ENCODE results near the gene ZNF540. TPM values are rescaled to one million over a fixed set of nuclear protein-coding genes. Genes with fewer than 3 reads are reported as not detected.

The ZNF540 gene
- polyA plus RNA-seq, 1 donor from 2014 or later: 24.7 TPM

DNA sequence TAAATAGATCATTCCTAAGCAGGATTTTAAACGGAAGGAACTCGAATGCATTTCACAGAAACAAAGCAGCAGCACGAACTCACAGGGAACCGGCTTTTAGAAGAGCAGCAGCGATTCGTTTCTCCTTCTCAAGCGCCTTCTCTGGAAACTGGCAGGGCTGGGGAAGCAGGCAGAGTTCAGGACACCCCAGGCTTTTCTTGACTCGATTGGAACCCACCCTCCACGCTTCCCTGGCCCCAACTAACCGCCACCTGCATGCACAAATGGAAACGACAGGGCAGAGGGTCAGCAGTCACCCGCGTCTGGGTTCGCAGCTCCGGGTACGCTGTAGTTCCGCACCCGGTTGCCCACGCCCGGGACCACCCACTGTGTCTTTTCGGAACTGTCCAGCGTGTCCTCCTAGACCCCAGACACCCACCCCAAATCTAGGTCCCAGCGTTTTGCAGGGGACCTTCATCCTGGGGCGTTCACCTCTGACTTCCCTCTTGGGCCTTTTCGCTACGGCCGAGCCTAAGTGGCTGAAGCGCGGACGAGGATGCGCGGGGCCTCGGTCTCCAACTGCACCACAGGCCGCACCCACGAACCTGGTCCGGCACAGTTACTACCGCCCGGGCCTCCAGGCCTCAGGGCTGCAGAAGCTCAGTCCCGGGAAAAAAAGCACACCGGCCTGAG lies 60.1 kb downstream of the ZNF540 start:
- Histone ChIP-seq H3K27ac (ENCODE audit: low read length) (peak overlapping the region; percentile 99), H3K9me2 (ENCODE audit: insufficient read depth, low read length) (no peaks in the 10 kb centered on the region), H3K4me3 (ENCODE audit: low read length) (peak overlapping the region; percentile 80), H3K4me2 (ENCODE audit: low read length) (peak overlapping the region; percentile 85), H3K9me3 (ENCODE audit: low read length) (peaks cover 3% of the 10 kb centered on the region), H2AFZ (ENCODE audit: low read depth, low read length) (peak overlapping the region; percentile 75), H3F3A (ENCODE audit: insufficient read depth, low read length, poor library complexity, severe bottlenecking) (peaks cover 5% of the 10 kb centered on the region), H3K9ac (ENCODE audit: low read length) (peak overlapping the region; percentile 95), H3K36me3 (ENCODE audit: insufficient read depth, low read length) (no peaks in the 10 kb centered on the region), H3K79me2 (replicated peaks; ENCODE audit: insufficient read depth, low read length) (peaks cover 57% of the 10 kb centered on the region), H3K27me3 (ENCODE audit: insufficient read depth, low read depth, low read length) (no peaks in the 10 kb centered on the region), H4K20me1 (ENCODE audit: insufficient read depth) (no peaks in the 10 kb centered on the region)
- TF ChIP-seq MXI1 (conservative IDR thresholded peaks at IDR 0.05; ENCODE audit: poor library complexity, severe bottlenecking): peak; percentile 28
- TF ChIP-seq EP300 (conservative IDR thresholded peaks at IDR 0.05; ENCODE audit: poor library complexity, severe bottlenecking): no peak

DNA sequence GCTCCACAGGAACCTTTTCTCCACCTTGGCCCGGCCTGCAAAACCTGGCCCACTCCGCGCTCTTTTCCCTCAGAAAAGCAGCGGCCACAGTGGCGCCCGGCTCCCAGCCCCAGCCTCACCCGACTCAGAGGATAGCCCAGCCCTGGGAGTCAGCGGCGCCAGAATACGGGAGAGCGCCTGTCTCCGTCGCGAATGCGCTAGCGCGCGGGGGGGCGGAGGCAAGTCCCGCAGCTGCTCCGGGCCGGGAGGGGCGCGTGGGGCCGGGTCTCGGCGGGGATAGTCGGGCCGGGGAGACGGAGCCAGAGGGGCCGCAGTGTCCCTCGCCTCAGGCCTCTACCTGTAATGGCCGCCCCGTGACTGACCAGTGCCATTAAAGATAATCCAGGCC lies 60.6 kb downstream of the ZNF540 start, which contains the start of gene ZFP30:
TSS of gene ZFP30 (minus strand) at position 165 of the 388 bp plus-strand sequence. CDS start 7,643 bp downstream, outside the sequence.
- Histone ChIP-seq H3K36me3 (ENCODE audit: insufficient read depth, low read length) (no peaks in the 10 kb centered on the region), H3K79me2 (replicated peaks; ENCODE audit: insufficient read depth, low read length) (peaks cover 52% of the 10 kb centered on the region), H3K9ac (ENCODE audit: low read length) (peak within 1 kb of the TSS; percentile 95), H3K27me3 (ENCODE audit: insufficient read depth, low read depth, low read length) (no peaks in the 10 kb centered on the region), H3K9me3 (ENCODE audit: low read length) (peaks cover 2% of the 10 kb centered on the region), H3K4me3 (ENCODE audit: low read length) (peak within 1 kb of the TSS; percentile 80), H4K20me1 (ENCODE audit: insufficient read depth) (no peaks in the 10 kb centered on the region), H3K4me2 (ENCODE audit: low read length) (peak within 1 kb of the TSS; percentile 85), H3K9me2 (ENCODE audit: insufficient read depth, low read length) (no peaks in the 10 kb centered on the region), H3F3A (ENCODE audit: insufficient read depth, low read length, poor library complexity, severe bottlenecking) (peaks cover 5% of the 10 kb centered on the region), H2AFZ (ENCODE audit: low read depth, low read length) (peak within 1 kb of the TSS; percentile 75), H3K27ac (ENCODE audit: low read length) (peak within 1 kb of the TSS; percentile 99)
- TF ChIP-seq REST (IDR thresholded peaks at IDR 0.05; ENCODE audit: borderline replicate concordance) (peak; percentile 17), MXI1 (conservative IDR thresholded peaks at IDR 0.05; ENCODE audit: poor library complexity, severe bottlenecking) (peak; percentile 15), EZH2 (IDR thresholded peaks at IDR 0.05; ENCODE audit: borderline replicate concordance, insufficient read depth, low read length, poor library complexity, severe bottlenecking) (no peak), RAD21 (conservative IDR thresholded peaks at IDR 0.05) (no peak), SMC3 (conservative IDR thresholded peaks at IDR 0.05; ENCODE audit: poor library complexity) (no peak), POLR2AphosphoS5 (IDR thresholded peaks at IDR 0.05) (peak; percentile 93), CTCF (IDR thresholded peaks at IDR 0.05; ENCODE audit: poor library complexity, severe bottlenecking) (no peak), TAF1 (IDR thresholded peaks at IDR 0.05; ENCODE audit: low read depth) (no peak), EP300 (conservative IDR thresholded peaks at IDR 0.05; ENCODE audit: poor library complexity, severe bottlenecking) (no peak)

All from neural cell (in vitro differentiated cells).